GM21717 (cell line): ENCODE data around the gene GFOD1.
A peak's percentile ranks its signal among the peaks of the same experiment; 100 is the strongest.
"Not testable (repeated sequence)": the region's sequence is repeated elsewhere in the genome, so short reads cannot be mapped to it uniquely, and the experiment has no call there.

Experiments
- ATAC-seq: cut with Tn5 transposase; IDR thresholded peaks from one replicate; pipeline ENCODE4 v1.9.1; 2021; ENCODE audit warnings: mild to moderate bottlenecking, moderate library complexity; ENCODE audit not compliant: unreplicated experiment

GFOD1 gene

DNA sequence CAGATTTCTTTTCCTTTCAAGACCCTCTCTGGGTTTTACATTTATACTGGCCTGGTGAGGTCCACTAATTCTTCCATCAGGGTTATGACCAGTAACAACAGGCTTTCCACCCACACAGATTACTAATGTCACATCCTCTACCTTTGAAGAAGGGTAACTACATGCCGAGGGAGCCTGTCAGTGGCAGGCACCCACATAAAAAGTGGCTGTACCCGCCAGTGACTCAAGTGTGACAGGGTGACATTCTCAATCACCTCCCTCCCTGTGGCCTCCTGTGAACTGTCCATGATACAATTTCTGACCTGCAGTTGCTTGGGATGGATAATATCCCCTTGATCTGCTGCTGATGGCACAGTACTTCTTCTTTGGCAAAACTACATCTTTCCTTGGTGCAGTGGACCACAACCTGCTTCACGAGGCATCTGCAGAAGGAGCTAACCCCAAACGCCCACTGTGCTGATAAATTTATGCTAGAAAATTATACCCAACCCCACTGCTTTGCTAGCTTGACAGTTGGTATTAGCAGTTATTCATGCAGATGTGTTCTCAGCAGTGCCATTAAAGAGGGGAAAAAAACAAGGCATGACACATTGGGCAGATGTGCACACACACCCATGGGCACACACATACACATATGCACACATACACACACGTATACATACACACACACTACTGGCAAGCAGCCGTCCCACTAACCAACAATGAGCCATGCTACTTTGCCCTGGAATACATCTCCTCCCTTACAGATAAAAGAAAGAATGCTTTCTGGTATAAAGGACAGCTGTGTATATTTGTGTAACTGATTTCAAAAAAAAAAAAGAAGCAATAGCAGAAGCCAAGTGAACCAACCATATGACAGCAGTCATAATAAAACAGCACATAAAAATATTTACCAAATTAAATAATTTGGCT is 20.8 kb downstream of the GFOD1 start:
- ATAC-seq = no peak

DNA sequence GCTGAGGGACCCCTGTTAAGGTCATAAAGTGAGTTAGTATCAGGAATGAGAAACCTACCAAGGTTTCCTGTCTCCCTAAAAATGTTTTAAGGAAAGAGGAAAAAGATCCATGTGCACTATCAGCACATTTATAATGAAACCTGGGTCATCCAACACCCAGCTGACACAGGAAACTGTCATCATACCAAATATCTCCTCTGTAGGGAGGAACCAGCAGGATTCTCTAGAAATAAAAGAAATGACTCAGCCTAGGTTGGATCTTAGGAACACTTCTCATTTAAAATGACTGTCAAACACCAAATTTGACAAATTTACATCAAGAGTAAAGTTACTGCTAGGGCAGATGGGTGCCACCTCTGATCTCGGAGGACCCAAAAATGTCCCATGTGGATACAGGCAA is 21.7 kb downstream of the GFOD1 start:
- ATAC-seq = no peak

DNA sequence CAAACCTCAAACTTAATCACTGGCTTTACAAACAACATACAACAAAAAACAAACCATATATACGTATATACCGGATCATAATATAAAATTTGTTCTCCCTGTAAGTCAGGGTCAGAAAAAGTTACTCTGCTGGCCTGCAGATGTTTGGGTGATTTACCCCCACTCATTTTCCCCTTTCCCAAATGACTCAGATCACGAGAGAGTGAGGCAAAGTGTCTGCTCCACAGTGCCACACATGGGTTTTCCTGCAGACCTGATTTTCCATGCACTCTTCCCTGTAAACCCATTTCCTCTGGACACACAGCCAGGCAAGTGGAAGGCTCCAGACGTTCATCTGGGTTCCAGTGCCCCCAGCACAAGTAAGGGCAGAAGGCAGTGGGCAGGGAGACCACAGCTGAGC is 23.5 kb downstream of the GFOD1 start:
- ATAC-seq = no peak

DNA sequence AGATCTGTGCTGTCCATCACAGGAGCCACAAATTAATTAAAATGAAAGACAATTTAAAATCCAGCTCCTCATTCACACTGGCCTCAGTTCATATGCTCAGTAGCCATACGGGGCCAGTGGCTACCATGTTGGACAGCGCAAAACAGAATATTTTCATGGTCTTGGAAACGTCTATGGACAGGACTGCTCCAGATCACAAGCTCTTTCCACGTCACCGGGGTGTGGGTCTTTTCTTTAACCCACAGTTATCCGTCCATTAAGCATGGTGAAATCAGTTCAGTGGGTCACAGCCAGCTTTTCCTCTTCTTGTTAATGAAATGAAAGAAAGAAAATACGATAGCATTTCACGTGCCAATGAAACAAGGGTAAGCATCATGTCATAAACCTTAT is 24.1 kb downstream of the GFOD1 start:
- ATAC-seq = no peak

DNA sequence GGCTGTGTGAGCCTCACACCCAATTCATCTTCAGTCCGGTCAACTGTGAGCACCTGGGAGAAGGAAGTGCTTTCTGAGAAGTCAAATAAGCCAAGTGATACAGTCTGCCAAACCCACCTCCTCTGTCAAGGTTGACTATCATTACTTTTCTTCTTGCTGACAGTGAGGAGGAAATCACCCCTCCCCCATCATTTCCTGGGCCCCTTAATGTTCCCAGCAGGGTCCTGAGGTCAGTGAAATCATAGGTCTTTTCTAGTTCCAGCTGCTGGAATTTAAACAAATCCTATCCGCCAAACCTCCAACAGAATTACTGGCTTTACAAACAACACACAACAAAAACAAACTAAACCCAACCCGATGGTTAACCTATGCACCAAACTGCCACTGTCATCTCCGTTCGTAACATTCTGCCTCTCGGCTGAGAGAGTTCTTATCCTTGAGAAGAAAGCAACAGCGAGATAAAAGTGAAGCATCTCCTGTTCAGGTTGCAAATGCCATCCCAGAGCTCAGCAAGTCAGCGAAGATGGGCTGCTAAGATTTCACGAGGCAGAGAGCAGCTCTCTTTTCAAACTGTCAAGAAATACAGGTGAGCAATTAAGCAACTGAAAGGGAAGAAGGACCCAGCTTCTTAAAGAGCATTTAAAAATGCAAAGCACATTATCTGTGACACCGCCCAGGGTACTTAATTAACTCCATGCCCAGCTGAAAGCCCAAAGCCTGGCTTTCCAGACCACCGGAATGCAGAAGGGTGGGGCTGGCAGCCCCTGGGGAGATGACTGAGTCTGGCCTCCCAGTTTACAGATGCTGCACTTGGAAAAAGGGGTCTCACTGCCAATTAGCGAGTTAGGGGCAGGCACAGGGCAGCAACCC is 24.7 kb downstream of the GFOD1 start:
- ATAC-seq = no peak

DNA sequence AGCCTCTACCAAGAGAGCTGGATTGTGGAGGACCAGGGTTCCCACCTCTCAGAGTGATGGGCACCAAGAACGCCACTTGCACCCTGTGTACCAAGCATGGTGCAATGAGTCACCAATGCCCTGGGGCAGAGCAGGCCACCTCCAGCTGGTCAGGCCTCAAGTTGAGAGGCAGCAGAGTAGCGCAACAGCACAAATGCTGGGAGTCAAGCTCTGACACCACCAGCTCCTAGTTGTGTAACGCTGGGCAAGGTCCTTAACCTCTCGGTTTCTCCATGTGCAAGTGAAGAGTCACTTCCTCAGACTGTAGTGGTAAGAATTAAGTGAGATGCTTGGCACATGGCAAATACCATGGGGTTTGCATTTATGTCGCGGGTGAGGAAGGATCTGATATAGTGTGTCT is 25.6 kb downstream of the GFOD1 start:
- no peak for ATAC-seq

DNA sequence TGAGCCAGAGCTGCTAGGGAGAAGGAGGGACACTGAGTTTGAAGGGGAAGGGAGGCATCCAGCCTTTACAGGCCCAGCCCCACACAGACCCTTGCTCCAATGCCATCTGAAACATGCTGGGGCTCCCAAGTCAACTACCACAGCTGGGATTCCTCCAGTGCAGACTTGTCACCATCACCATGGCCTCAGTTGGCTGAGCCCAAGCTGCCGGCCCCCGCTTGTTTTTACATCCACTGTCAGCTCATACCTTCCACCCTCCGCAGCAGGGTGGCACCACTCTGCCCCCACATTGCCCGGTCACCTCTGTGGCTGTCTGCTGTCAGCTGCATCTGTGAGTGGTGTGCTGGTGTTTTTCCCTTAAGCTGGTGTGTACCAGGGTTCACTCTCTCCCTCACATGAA is 26.1 kb downstream of the GFOD1 start:
- ATAC-seq = no peak

DNA sequence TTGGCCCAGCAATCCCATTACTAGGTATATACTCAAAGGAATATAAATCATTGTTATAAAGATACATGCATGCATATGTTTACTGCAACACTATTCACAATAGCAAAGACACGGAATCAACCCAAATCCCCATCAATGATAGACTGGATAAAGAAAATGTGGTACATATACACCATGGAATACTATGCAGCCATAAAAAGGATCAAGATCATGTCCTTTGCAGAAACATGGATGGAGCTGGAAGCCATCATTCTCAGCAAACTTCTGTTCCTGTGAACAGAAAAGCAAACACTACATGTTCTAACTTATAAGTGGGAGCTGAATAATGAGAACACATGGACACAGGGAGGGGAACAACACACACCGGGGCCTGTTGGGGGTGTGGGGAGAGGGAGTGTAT is 27.1 kb downstream of the GFOD1 start:
- not testable (repeated sequence) for ATAC-seq

DNA sequence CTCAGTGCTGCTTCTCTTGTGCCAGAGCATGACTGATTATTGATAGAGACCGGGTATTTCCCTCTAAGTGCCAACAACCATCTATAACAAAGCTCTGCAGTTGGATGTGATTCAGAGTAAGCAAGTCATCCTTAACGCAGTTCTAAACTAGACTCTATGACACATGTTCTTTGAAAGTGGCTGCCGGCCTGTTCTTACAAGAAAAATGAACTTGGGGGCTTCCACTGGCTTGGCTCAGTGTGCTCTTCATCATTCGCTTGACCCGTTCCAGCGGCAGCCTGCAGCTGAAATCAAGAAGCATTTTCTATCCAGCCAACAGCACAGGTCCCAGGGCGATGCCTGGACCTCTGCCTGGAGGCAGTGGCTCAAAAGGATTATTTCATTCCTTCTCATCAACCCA is 29.8 kb downstream of the GFOD1 start:
- ATAC-seq = no peak

DNA sequence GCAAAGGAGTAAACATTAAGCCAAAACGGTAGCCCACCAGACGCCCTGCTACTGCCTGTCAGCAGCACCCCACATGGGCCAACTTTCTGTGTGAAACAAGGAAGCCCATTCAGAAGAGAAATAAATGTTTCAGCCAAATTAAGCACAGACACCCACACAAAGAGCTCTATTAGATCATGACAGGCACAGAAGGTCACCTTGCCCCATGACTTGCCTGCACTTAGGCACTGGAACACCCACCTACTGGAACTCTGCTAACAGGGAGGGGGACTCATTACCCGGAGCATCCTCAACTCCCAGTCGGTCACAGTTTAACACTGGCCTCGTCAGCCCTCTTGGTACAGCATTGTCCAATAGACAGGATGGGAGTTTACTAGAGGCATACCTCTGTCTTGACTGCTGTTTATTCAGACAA is 31.8 kb downstream of the GFOD1 start:
- no peak for ATAC-seq

DNA sequence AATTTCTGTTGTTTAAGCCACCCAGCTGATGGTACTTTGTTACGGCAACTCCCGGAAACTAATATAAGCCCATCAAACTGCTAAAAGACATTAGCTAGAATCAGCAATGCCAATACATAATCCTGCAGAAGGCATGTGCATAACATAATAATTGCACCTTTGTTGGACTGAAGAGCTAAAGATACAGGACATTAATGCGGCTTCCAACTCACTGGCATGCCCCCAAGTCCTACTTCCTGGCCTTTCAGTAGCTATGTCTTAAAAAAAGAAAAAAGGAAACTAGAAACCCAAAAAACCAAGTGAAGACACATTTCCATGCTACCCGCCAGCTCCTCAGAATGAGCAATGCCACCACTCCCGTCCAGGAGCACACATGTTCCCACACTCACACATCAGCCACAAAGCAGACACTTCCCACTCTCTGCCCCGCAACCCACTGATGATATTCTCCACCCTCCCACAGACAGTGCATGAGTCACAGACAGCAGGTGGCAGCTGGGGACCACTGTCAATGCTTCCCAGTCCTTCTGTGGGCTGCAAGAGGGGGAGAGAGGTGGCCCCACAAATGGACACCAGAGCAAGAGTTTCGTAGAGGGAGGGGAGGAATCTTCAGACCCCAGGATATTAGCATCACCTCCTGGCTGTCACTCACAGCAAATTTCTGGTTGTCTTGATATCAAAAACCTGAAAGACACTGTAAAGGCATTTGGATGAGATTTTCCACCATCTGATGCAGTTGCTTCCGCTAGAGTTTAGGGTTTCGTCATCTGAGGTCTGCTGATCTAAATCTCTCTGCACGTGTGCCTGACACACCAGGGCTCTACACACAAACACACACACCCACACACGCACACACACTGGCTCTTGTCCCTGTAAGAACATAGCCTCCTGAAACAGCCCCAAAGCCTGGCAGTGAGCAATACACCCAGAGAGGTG is 32.8 kb downstream of the GFOD1 start:
- ATAC-seq = peak; percentile 36

DNA sequence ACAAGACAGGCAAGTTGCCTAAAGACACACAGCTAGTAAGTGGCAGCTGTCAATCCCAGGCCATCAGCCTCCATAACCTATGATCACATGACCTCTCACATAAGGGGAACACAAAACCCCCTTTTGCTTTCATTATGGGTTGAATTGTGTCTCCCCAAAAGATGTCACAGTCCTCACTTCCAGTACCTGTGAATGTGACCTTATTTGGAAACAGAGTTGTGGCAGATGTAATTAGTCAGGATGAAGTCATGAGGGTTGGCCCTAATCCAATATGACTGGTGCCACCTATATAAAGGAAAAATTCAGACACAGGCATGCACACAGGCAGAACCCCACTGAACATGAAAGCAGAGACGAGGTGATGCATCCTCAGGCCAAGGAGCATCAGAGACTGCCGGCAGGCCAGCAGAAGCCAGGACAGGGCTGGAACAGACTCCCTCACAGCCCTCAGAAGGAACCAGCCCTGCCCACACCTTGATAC is 33.6 kb downstream of the GFOD1 start:
- peak; percentile 33 for ATAC-seq

DNA sequence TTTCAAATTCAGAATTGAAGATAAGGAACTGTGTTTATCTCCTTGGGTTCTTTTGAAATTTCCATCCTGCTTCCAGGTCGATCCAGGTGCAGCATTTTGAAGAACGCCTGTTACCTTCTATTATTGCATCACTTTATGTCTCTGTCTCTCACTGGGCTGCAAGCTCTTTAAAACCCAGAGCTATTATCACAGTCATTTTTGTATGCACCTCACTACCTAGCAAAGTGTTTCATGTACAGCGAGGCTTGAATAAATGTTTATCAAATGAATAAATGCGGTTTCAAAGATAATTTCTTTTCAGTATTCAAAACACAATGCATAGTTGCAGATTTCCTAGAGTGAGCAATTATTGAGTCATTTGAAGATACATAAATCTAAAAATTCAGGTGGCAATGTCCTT is 34.2 kb downstream of the GFOD1 start:
- ATAC-seq = no peak

DNA sequence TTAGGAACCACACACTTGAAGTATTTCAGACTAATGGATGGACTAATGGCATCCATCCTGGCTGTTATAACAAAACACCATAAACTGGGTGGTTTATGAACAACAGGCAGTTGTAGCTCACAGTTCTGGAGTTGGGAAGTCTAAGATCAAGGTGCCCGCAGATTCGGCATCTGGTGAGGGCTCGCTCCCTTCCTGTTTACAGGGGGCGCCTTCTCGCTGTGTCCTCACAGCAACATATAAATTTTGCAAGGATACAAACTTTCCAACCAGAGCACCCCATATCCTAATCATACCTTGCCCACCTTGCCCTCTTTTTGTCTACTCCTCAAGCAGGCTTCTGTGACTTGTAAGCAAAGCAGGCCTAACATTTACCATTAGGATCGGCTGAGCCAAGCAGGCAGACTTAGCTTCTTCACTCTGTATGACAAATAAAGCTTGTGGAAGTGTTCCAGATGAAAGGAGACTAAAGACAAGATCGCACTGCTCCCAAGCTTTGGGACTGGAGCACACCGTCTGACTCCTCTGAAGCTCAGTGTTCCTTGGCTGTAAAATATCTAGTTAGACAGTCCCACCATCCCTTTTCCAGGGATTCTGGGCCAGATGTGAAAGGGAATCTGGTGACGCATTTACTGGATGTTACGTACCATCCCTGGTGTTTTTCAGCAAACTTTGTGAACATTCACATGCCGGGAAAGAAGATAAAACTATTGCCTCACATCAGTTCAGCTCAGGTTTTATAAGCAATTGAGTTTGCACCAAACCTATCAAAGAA is 34.9 kb downstream of the GFOD1 start:
- no peak for ATAC-seq

DNA sequence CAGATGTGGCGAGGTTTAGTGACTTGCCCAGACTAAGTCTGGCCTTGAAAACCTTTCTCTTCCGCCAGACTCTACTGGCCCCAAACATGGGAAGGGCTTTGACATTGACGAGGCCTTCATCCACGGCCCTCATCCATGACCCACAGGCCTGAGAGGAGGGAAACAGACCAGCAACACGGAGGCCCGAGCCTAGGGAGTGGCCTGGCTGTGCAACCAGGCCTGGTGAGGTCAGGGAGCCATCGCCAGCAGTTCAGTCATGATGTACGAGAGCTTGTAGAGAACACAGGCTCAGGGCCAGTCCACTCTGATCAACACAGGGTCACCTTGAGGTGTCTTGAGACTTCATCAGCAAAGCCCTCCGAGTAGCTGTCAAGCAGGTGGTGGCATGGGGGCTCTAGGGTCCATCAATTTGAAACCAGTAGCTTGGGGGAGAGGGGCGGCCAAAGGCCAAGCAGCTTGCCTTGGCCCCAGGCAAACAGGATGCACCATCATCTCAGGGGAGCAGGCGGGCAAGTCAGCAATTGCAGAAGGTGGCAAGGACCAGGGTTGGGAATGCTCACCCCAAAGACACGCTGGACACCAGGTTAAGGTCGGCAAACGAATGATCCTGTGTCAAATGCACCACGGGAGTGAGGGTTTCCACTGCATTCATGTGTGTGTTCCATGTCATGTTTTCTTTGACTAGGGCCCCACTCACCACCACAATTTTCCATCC is 36.1 kb downstream of the GFOD1 start:
- ATAC-seq = no peak

DNA sequence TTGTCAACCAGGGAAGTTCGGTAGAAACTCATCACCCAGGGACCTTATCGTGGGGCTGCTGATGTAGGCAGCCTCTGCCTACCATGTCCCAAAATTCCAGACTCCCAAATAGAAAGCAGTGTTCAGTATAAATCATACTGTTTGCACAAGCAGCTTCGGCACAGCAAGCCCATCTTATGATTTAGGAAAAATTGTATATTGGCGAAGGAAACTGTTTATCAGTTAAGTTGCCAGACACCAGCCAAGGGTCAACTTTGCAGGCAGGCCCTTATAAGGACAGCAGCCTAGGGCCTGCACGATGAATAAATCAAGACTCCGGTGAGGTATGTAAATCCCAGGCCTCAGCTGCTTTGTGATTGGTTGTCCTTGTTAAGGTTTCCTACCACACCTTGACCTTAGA is 36.8 kb downstream of the GFOD1 start:
- no peak for ATAC-seq

DNA sequence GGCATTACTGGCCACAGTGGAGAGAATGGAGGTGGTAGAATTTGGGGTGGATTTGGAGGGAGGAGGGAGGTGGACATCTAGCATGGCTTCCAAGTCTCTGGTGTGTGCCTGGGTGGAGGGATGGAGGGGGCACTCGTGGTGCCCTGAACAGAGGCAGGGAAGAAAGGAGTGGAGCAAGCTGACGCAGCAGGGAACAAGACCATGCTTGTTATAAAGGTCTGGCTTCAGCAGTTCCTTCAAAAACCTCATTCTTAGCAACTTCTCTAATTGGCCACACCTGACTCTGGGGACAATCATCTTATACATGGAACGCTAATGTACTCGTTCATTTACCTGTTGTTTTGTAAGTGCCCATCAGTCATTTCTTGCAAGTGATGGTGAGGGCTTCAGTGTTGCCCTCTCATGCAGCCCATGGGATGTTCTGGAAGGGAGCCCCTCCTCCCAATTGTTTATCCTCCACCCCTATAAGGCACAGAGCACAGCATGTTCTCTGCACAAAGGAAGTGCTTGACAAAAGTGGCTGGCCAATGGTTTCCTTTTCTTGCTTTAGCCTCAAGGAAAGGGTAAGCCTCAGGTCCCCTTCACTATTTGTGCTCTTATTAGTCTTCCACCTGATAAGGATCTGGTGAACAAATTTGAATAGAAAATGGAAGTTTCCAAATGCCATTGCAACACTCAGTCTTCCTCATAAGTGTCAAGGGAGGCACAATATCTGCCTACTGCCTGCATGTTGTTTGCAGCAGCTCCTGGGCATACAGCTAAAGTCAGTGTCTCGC is 39.3 kb downstream of the GFOD1 start:
- no peak for ATAC-seq

DNA sequence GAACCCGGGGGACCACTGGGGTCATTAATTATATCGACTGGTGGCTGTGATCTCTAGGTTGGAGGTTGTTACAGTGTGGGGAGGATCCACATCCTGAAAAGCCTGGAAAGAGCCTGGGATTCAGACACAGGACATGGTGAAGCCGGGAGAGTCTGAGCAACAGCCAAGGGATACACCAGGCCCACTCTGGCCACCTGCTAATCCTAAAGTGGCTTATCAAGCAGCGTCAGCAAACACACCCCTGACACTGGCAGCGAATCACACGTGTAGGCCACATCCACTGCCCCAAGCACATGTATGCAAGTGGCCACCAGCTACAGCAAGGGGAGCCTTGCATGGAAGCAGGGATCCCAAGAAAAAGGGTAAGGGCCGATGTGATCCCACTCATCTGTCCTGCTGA is 41.0 kb downstream of the GFOD1 start:
- ATAC-seq = no peak

DNA sequence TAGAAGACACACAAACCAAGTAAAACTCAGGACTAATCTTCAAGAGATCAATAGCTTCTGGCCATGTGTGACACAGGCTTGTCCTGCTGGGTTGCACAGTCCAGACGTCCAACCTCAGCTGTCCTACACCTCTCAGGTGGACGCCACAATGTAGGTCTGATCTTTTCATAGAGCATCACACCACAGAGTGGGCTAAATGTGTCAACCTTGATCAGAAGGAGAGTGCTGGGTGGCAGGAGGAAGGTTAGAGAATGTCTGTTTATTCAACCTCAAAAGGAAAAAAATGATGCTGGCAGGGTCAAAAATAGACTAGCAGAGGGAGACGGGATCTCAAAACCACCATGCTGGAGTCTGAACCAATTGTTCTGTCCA is 41.7 kb downstream of the GFOD1 start:
- ATAC-seq = no peak
